NB4 (cell line): ENCODE results near the gene AR.

ENCODE experiments used
- DNase-seq: peaks from one replicate; pipeline ENCODE4 v3.0.0; 2010; ENCODE audit warnings: low read depth
- H3K4me3 ChIP-seq: one replicate; pipeline ENCODE4 v1.5.1; 2011; ENCODE audit warnings: mild to moderate bottlenecking, low read depth, low read length, moderate library complexity
- CTCF ChIP-seq: IDR thresholded peaks from one replicate; pipeline ENCODE4 v1.5.1; 2012; ENCODE audit warnings: low read depth, low read length
- MYC ChIP-seq: IDR thresholded peaks from 2 replicates; pipeline ENCODE4 v1.6.1; 2011; ENCODE audit warnings: low read depth, low read length
- POLR2A ChIP-seq: IDR thresholded peaks from 2 replicates; pipeline ENCODE4 v1.6.1; 2011; ENCODE audit warnings: mild to moderate bottlenecking; ENCODE audit not compliant: insufficient read length; ENCODE audit errors: extremely low read depth
- TF ChIP-seq, protein P1 (sequence below): IDR thresholded peaks from 2 replicates; pipeline ENCODE4 v1.6.1; 2011; ENCODE audit warnings: low read depth, low read length

Gene AR

GRCh38 chrX:67604979-67605703, 61.3 kb downstream of the AR start:
- H3K4me3 ChIP-seq = no peak overlapping the region
- no peak for TF ChIP-seq MYC
- no peak for TF ChIP-seq CTCF
- TF ChIP-seq, protein P1, sequence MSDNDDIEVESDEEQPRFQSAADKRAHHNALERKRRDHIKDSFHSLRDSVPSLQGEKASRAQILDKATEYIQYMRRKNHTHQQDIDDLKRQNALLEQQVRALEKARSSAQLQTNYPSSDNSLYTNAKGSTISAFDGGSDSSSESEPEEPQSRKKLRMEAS = no peak
- no peak for TF ChIP-seq POLR2A
- DNase-seq = no peak

DNA sequence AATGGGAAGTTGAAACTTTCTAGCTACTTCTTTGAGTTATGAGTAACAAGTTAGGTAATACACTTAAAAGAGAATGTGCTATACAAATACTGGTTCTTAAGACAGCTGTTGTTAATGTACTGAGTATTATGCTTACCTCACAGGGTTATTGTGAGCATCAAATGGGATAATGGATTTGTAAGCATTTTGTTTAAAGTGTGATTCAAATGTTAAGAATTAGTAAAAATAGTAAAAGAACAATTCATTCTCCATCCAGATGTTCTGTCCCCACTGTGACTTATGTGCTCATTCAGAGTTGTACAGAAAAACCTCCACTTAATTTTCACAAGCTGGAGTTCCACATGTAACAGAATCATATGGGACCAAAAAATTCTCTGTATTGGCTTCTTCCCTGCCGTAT, 63.6 kb downstream of the AR start:
- no peak overlapping the region for H3K4me3 ChIP-seq
- TF ChIP-seq MYC (no peak), POLR2A (no peak), CTCF (no peak)
- TF ChIP-seq, protein P1 = no peak
- DNase-seq = no peak

- H3K4me3 ChIP-seq = no peak overlapping the region
- no peak for DNase-seq
- TF ChIP-seq, protein P1 = no peak
- no peak for TF ChIP-seq CTCF
- TF ChIP-seq POLR2A = no peak
- no peak for TF ChIP-seq MYC
These were observed 66.5 kb downstream of the AR start for GRCh38 chrX:67610282-67610681.

DNA sequence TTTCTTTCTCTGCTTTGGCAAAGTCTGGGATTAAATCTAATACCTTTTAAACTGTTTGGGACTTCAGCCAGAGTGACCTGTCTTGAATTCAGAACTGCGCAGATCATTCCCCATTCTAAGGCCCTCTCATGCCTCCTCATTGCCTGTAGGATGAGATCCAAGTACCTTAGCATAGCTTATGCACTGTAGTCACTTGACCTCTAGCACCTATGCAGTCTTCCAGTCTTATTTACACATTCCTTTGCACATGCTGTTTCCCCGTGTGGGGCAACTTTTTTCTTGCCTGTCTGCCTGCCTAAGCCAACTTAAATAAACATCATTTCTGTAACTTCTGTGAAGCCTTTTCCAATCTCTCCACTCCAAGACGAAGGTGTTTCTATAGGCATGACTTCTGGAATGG, 68.4 kb downstream of the AR start:
- no peak for DNase-seq
- TF ChIP-seq MYC = no peak
- no peak for TF ChIP-seq POLR2A
- TF ChIP-seq CTCF = no peak
- TF ChIP-seq, protein P1 = no peak
- no peak overlapping the region for H3K4me3 ChIP-seq

- DNase-seq = no peak
- TF ChIP-seq, protein P1 = no peak
- TF ChIP-seq POLR2A (no peak), MYC (no peak), CTCF (no peak)
- no peak overlapping the region for H3K4me3 ChIP-seq
These were observed 69.5 kb downstream of the AR start for GRCh38 chrX:67613366-67613765.
